Parathyroid adenoma (tissue), 2 donors: ENCODE results near the gene DLG2.

ENCODE experiments used
- H2AFZ ChIP-seq: fragments of 300-600 bp; sonication (generic); one replicate; pipeline ENCODE4 v1.7.0; 2017; ENCODE audit warnings: antibody characterized with exemption, mild to moderate bottlenecking
- H3K27ac ChIP-seq: fragments of 300-600 bp; sonication (generic); one replicate; pipeline ENCODE4 v1.7.0; 2017
- H3K27me3 ChIP-seq: fragments of 300-600 bp; sonication (generic); one replicate; pipeline ENCODE4 v1.7.0; 2017; ENCODE audit warnings: low read length; ENCODE audit not compliant: control insufficient read depth, insufficient read depth
- H3K36me3 ChIP-seq: fragments of 300-600 bp; sonication (generic); one replicate; pipeline ENCODE4 v1.7.0; 2017; ENCODE audit warnings: low read length; ENCODE audit not compliant: control insufficient read depth, insufficient read depth
- H3K4me1 ChIP-seq: fragments of 300-600 bp; sonication (generic); one replicate; pipeline ENCODE4 v1.7.0; 2017; ENCODE audit warnings: control low read depth
- H3K4me2 ChIP-seq: fragments of 300-600 bp; sonication (generic); one replicate; pipeline ENCODE4 v1.7.0; 2017; ENCODE audit warnings: low read length
- H3K4me3 ChIP-seq: fragments of 300-600 bp; sonication (generic); one replicate; pipeline ENCODE4 v1.7.0; 2017; ENCODE audit warnings: low read depth, low read length
- H3K79me2 ChIP-seq: fragments of 300-600 bp; sonication (generic); one replicate; pipeline ENCODE4 v1.7.0; 2017; ENCODE audit warnings: control low read depth
- H3K9ac ChIP-seq: fragments of 300-600 bp; sonication (generic); one replicate; pipeline ENCODE4 v1.7.0; 2017; ENCODE audit warnings: mild to moderate bottlenecking
- H3K9me3 ChIP-seq: fragments of 300-600 bp; sonication (generic); one replicate; pipeline ENCODE4 v1.7.0; 2017; ENCODE audit warnings: low read length; ENCODE audit not compliant: control insufficient read depth
- CTCF ChIP-seq: fragments of 300-600 bp; sonication (generic); IDR thresholded peaks from one replicate; pipeline ENCODE4 v1.7.0; 2017; ENCODE audit warnings: antibody characterized with exemption, mild to moderate bottlenecking
- donor health status: primary hyperparathyroidism.

The DLG2 gene

GRCh38 chr11:83979593-83979992 is 1647.6 kb downstream of the DLG2 start:
- Histone ChIP-seq H3K9ac (no peak overlapping the region), H2AFZ (no peak overlapping the region), H3K79me2 (no peaks in the 10 kb centered on the region), H3K27me3 (no peaks in the 10 kb centered on the region), H3K4me2 (no peak overlapping the region), H3K36me3 (no peaks in the 10 kb centered on the region), H3K4me1 (peaks cover 6% of the 10 kb centered on the region), H3K4me3 (no peak overlapping the region), H3K9me3 (no peaks in the 10 kb centered on the region), H3K27ac (no peak overlapping the region)
- TF ChIP-seq CTCF: no peak

GRCh38 chr11:83978942-83979341 is 1648.2 kb downstream of the DLG2 start:
- Histone ChIP-seq H3K4me2 (no peak overlapping the region), H3K27me3 (no peaks in the 10 kb centered on the region), H3K9me3 (no peaks in the 10 kb centered on the region), H2AFZ (no peak overlapping the region), H3K4me3 (no peak overlapping the region), H3K9ac (no peak overlapping the region), H3K27ac (no peak overlapping the region), H3K36me3 (no peaks in the 10 kb centered on the region), H3K79me2 (no peaks in the 10 kb centered on the region), H3K4me1 (peaks cover 6% of the 10 kb centered on the region)
- TF ChIP-seq CTCF: no peak

- Histone ChIP-seq H3K27ac (no peak overlapping the region), H3K4me1 (peaks cover 6% of the 10 kb centered on the region), H3K4me2 (no peak overlapping the region), H3K27me3 (no peaks in the 10 kb centered on the region), H3K79me2 (no peaks in the 10 kb centered on the region), H3K4me3 (no peak overlapping the region), H3K36me3 (no peaks in the 10 kb centered on the region), H3K9me3 (no peaks in the 10 kb centered on the region), H3K9ac (no peak overlapping the region), H2AFZ (no peak overlapping the region)
- TF ChIP-seq CTCF: no peak
These were observed 1651.1 kb downstream of the DLG2 start for GRCh38 chr11:83976086-83976485.

GRCh38 chr11:83972536-83972935 is 1654.6 kb downstream of the DLG2 start:
- H3K4me2 ChIP-seq: no peak overlapping the region
- H3K4me1 ChIP-seq: no peaks in the 10 kb centered on the region
- TF ChIP-seq CTCF: no peak
- no peak overlapping the region for H3K9ac ChIP-seq
- H3K9me3 ChIP-seq: no peaks in the 10 kb centered on the region
- H2AFZ ChIP-seq: no peak overlapping the region
- H3K36me3 ChIP-seq: no peaks in the 10 kb centered on the region
- H3K4me3 ChIP-seq: no peak overlapping the region
- H3K27me3 ChIP-seq: no peaks in the 10 kb centered on the region
- H3K79me2 ChIP-seq: no peaks in the 10 kb centered on the region
- H3K27ac ChIP-seq: no peak overlapping the region

- Histone ChIP-seq H3K36me3 (no peaks in the 10 kb centered on the region), H3K4me3 (no peak overlapping the region), H3K79me2 (no peaks in the 10 kb centered on the region), H3K4me2 (no peak overlapping the region), H3K27ac (no peak overlapping the region), H3K9ac (no peak overlapping the region), H2AFZ (no peak overlapping the region), H3K9me3 (no peaks in the 10 kb centered on the region), H3K4me1 (no peaks in the 10 kb centered on the region), H3K27me3 (no peaks in the 10 kb centered on the region)
- TF ChIP-seq CTCF: no peak
These were observed 1656.1 kb downstream of the DLG2 start for GRCh38 chr11:83971063-83971462.
